ENCODE measurements around the gene CEP20. TPM values are rescaled to one million over a fixed set of nuclear protein-coding genes. Genes with fewer than 3 reads are reported as not detected.

The CEP20 gene
- total RNA-seq, 1 donor from 2014 or later, result 7.6 TPM

DNA sequence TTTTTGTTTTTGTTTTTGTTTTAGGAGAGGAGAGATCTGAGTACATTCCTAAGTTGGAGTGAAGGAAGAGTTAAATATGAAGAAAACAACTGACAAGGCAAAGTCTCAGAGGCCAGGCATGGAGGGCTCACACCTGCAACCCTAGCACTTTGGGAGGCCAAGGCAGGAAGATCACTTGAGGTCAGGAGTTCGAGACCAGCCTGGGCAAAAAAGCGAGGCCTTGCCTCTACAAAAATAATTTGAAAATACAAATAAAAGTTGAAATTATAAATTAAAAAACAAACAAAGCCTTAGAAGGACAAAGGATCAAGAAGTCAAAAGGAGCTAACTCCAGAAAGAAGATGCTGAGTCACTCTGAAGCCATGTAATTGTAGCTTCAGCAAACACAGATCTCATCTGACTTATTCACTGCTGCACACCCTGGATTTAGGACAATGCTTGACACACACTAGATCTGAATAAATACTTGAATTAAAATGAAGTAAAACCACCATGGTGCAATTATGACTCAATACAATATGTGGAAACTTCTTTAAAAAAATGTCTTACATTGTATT lies 9.1 kb downstream of the CEP20 start:
- H3K27ac ChIP-seq, result peak overlapping the region; percentile 14 to 37
- TF ChIP-seq, protein P1, sequence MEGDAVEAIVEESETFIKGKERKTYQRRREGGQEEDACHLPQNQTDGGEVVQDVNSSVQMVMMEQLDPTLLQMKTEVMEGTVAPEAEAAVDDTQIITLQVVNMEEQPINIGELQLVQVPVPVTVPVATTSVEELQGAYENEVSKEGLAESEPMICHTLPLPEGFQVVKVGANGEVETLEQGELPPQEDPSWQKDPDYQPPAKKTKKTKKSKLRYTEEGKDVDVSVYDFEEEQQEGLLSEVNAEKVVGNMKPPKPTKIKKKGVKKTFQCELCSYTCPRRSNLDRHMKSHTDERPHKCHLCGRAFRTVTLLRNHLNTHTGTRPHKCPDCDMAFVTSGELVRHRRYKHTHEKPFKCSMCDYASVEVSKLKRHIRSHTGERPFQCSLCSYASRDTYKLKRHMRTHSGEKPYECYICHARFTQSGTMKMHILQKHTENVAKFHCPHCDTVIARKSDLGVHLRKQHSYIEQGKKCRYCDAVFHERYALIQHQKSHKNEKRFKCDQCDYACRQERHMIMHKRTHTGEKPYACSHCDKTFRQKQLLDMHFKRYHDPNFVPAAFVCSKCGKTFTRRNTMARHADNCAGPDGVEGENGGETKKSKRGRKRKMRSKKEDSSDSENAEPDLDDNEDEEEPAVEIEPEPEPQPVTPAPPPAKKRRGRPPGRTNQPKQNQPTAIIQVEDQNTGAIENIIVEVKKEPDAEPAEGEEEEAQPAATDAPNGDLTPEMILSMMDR (IDR thresholded peaks at IDR 0.05), result no peak
- intact Hi-C loops (cut with DNase I), result no loop called here
- H3K27me3 ChIP-seq, result no peaks in the 10 kb centered on the region
- H3K4me1 ChIP-seq, result peaks cover 0 to 12% of the 10 kb centered on the region in 2 donors
- DNase-seq (ENCODE audit: low spot score in 2 of 2), result no peak
- H3K36me3 ChIP-seq, result peaks cover 18 to 33% of the 10 kb centered on the region in 2 donors
- H3K9me3 ChIP-seq, result no peaks in the 10 kb centered on the region
- no peak overlapping the region for H3K4me3 ChIP-seq

DNA sequence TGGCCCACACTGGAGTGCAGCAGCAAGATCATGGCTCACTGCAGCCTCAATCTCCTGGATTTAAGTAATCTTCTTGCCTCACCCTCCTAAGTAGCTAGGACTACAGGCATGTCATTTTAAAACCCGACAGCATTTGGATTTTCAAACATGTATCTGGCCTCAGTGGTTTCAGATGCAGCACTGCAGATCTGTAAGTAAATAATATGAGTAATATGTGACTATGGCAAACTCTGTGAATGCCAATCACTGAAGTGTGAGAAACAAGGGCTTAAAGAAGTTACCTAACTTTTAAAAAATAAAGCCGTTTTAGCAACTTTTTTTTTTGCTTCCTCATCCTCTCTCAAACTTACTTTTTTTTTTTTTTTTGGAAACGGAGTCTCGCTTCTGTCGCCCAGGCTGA lies 11.9 kb downstream of the CEP20 start:
- intact Hi-C loops (cut with DNase I), result no loop called here
- DNase-seq (ENCODE audit: low spot score in 2 of 2), result no peak
- TF ChIP-seq, protein P1 (IDR thresholded peaks at IDR 0.05), result no peak
- Histone ChIP-seq H3K36me3 (peaks cover 15 to 24% of the 10 kb centered on the region in 2 donors), H3K9me3 (no peaks in the 10 kb centered on the region), H3K4me3 (no peak overlapping the region), H3K27me3 (no peaks in the 10 kb centered on the region), H3K4me1 (peaks cover 0 to 12% of the 10 kb centered on the region in 2 donors), H3K27ac (no peak overlapping the region)

DNA sequence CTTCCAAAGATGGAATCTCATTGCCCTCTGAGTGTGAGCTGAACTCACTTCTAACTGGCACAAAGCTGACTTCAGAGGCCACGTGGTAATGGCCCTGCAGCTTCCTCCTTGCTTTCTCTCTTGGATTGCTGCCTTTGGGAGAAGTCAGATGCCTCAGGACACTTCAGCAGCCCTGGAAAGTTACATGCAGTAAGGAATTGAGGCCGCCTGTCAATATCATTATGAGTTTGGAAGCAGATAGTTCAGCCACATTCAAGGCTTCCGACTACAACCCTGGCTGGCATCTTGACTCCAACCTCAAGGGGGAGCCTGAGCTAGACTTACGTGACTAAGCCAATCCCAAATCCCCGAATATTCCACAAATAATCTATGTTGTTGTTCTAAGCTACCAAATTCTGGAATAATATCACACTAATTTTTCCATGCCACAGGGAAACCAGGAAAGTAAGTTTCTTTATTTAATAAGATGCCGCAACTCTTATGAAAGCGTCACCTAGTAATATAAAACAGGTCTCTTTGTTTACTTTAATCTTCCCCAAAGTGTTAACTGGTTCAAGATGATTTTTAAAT lies 13.6 kb downstream of the CEP20 start:
- H3K9me3 ChIP-seq, result no peaks in the 10 kb centered on the region
- H3K36me3 ChIP-seq, result peaks cover 21 to 22% of the 10 kb centered on the region in 2 donors
- H3K4me1 ChIP-seq, result peaks cover 0 to 12% of the 10 kb centered on the region in 2 donors
- H3K27ac ChIP-seq, result peak overlapping the region; percentile 43 to 58
- intact Hi-C loops (cut with DNase I), result loop anchor here (1.0 kb wide), 1 partner anchor 252 kb away; no protein-coding TSS in a partner anchor
- H3K4me3 ChIP-seq, result peak overlapping the region in 1 of 2 donors; percentile 17
- no peaks in the 10 kb centered on the region for H3K27me3 ChIP-seq
- TF ChIP-seq, protein P1 (IDR thresholded peaks at IDR 0.05), result peak; percentile 64 to 74 (median 70)
- DNase-seq (ENCODE audit: low spot score in 2 of 2), result peak in 1 of 2 donors; percentile 75

DNA sequence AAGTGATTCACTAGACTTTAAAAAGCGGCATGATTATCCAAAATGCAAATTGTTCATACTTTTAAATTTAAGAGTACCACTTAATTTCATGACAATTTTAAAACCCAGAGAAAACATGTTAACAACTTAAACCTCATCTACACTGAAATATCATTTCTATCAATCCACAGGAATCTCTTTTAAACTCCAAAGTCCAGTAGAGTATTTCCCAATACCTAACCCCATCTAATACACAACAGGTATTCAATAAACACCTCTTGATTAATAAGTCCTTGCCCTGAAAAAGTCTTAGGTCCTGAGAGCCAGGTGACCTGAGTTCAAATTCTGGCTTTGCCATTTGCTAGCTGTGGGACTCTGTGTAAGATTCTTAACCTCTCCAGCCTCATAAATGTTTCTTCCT lies 14.7 kb downstream of the CEP20 start:
- peaks cover 0 to 7% of the 10 kb centered on the region in 2 donors for H3K4me1 ChIP-seq
- intact Hi-C loops (cut with DNase I), result loop anchor here (1.0 kb wide), 1 partner anchor 254 kb away; no protein-coding TSS in a partner anchor
- TF ChIP-seq, protein P1 (IDR thresholded peaks at IDR 0.05), result no peak

DNA sequence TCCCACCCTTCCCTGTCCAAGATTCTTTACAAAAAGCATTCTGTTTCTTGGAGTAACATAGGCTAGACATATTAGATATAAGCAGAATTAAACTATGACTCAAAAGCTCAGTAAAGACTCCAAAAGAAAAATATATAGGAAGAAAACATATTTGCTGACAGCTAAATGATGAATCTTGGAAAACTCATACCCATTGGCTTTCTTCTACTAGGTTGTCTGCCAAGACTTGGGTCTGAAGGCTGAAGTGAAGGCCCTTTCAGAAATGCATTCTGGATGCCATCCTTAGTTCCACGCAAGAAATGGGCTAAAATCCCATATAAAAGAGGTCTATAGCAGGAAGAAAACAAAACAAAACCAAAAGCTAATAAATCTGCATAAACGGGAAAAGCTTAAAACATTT lies 15.1 kb downstream of the CEP20 start:
- H3K27me3 ChIP-seq, result no peaks in the 10 kb centered on the region
- TF ChIP-seq, protein P1 (IDR thresholded peaks at IDR 0.05), result no peak
- H3K4me3 ChIP-seq, result no peak overlapping the region
- H3K4me1 ChIP-seq, result peaks cover 0 to 7% of the 10 kb centered on the region in 2 donors
- DNase-seq (ENCODE audit: low spot score in 2 of 2), result no peak
- intact Hi-C loops (cut with DNase I), result no loop called here
- H3K36me3 ChIP-seq, result peaks cover 18 to 25% of the 10 kb centered on the region in 2 donors
- H3K9me3 ChIP-seq, result no peaks in the 10 kb centered on the region
- H3K27ac ChIP-seq, result no peak overlapping the region

More for the DNA sequence above, 14.7 kb downstream of the CEP20 start:
- H3K36me3 ChIP-seq, result peaks cover 22 to 25% of the 10 kb centered on the region in 2 donors
- no peak overlapping the region for H3K27ac ChIP-seq
- no peak overlapping the region for H3K4me3 ChIP-seq
- DNase-seq (ENCODE audit: low spot score in 2 of 2), result peak in 1 of 2 donors; percentile 5
- H3K27me3 ChIP-seq, result no peaks in the 10 kb centered on the region
- H3K9me3 ChIP-seq, result no peaks in the 10 kb centered on the region
